ENCODE data around the gene TPX2. TPM values are rescaled to one million over a fixed set of nuclear protein-coding genes. Genes with fewer than 3 reads are reported as not detected.

TPX2 gene
- total RNA-seq, 2 experiments from 2014 or later, result 78.5 to 79.1 TPM

DNA sequence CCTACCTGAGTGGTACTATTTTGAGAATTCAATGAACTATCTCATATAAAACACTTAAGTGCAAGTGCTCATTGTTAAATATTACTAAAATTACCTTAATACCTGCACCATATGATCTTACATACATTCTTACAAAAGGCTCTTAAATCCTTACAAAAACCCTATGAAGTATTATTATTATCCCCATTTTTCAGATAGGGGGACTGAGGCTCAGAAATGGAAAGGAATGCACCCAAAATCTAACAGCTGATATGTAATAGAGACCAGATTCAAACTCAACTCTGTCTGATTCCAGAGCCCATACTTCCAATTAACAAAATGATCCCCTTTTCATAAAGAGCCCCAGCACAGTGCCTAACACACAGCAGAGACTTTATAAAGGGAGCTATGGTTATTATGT lies 33.9 kb upstream of the TPX2 start:
- ChIA-PET CTCF (interaction anchor here (3.2 kb wide), 1 partner anchor 11 kb away, joined by 9 read pairs; no protein-coding TSS in a partner anchor), POLR2A (interaction anchor here (0.5 kb wide), 1 partner anchor 54 kb away, joined by 3 read pairs; no protein-coding TSS in a partner anchor)

- POLR2A ChIA-PET, result no interaction called here
- CTCF ChIA-PET, result interaction anchor here (3.2 kb wide), 1 partner anchor 11 kb away, joined by 9 read pairs; no protein-coding TSS in a partner anchor
Measured at GRCh38 chr20:31705598-31706597, 33.2 kb upstream of the TPX2 start.

DNA sequence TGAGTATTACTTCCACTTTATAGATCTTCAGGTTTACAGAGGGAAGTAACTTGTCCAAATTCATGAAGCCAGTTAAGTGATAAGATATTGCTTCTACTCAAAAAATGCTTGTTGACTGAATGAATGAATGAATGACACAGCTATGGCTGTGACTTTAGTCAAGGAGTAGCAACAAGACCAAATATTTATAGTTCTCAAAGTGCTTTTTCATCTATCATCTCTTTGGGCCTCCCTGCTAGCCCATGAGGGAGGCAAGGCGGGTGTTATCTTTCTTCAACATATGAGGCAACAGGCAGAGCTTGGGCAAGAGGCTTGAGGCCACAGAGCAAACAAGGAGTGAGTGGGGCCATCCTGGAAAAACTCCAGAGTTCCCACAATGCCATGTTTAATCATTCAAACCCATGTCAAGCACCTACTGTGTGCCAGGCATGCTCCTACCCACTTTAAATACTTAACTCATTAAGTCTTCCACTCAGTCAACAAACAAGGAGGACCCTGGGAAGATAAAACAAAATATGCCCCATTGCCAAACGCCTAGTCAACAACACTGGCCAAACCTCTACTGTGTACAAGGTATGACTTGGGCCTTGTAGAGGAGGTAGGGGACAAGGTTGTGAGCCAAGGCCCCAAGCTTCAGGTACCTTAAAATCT lies 32.4 kb upstream of the TPX2 start:
- ChIA-PET POLR2A (no interaction called here), CTCF (interaction anchor here (0.7 to 3.2 kb wide), 3 partner anchors 10 to 137 kb away, joined by 3 to 9 read pairs (median 4); no protein-coding TSS in a partner anchor)

GRCh38 chr20:31707258-31707615 lies 31.9 kb upstream of the TPX2 start:
- POLR2A ChIA-PET, result no interaction called here

DNA sequence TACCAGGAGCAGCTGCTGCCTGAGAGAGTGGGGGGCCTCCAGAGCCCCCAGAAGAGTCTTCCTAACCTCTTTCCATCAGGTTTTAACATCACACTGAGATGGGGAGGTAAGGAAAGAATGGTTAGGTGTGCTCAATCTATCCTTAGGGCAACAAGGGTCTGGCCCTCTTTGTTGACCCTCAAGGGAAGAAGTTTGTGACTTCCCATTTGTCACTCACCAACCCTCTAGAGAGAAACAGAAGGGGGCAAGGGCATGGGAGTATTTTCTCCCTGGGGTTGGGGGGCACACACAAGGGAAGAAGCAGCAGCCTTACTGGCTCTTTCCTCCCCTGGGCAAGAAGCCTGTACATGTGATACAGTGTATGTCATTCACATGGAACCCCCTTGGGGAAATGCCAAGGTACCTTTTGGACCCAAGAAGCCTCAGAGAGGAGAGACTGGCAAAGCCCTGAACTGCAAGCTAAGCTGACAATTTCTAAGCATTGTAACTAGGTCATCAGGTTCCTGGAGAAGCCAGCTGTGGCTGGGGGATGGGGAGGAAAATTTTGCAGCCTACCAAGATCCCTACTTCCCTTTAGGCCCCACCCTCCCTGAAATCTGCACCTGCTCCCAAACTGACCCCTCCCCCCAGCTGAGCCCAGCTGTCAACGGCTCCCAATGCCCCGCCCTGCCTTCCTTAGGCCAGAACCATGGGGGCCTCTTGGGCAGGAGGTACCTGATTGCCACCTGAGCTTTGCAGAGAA lies 30.9 kb upstream of the TPX2 start:
- POLR2A ChIA-PET, result no interaction called here
- CTCF ChIA-PET, result interaction anchor here (0.7 to 3.8 kb wide), 3 partner anchors 15 to 47 kb away, joined by 3 to 13 read pairs (median 4); no protein-coding TSS in a partner anchor

More at GRCh38 chr20:31707258-31707615, 31.9 kb upstream of the TPX2 start:
- CTCF ChIA-PET, result interaction anchor here (0.7 to 1.4 kb wide), 2 partner anchors 46 to 137 kb away, joined by 3 to 4 read pairs; no protein-coding TSS in a partner anchor

- POLR2A ChIA-PET, result interaction anchor here (0.7 kb wide), 1 partner anchor 15 kb away, joined by 10 read pairs; no protein-coding TSS in a partner anchor
Measured at GRCh38 chr20:31708736-31709534, 30.2 kb upstream of the TPX2 start.

DNA sequence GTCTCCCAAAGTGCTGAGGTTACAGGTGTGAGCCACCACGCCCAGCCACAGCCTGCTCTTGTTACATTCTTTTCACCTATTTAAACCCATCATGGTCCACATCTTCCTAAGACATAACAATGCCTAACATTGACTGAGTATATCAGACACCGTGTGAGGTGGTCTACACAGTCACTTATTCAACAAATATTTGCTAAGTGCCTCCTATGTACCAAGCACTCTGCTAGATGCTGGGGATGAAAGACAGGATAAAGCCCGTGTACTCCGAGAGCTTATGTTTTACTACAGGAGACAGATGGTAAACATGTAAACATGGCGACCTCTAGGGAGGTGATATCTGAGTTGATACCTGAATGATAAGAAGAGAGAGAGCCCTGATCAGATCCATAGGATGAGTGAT lies 29.2 kb upstream of the TPX2 start:
- POLR2A ChIA-PET, result interaction anchor here (0.7 kb wide), 2 partner anchors 16 to 515 kb away, joined by 3 to 10 read pairs; no protein-coding TSS in a partner anchor
- CTCF ChIA-PET, result interaction anchor here (1.1 to 3.8 kb wide), 2 partner anchors 12 to 14 kb away, joined by 3 to 13 read pairs; partner anchors contain the start of gene BCL2L1

More at GRCh38 chr20:31708736-31709534, 30.2 kb upstream of the TPX2 start:
- CTCF ChIA-PET, result interaction anchor here (0.7 to 3.8 kb wide), 3 partner anchors 13 to 16 kb away, joined by 3 to 13 read pairs (median 3); partner anchors contain the start of gene BCL2L1

DNA sequence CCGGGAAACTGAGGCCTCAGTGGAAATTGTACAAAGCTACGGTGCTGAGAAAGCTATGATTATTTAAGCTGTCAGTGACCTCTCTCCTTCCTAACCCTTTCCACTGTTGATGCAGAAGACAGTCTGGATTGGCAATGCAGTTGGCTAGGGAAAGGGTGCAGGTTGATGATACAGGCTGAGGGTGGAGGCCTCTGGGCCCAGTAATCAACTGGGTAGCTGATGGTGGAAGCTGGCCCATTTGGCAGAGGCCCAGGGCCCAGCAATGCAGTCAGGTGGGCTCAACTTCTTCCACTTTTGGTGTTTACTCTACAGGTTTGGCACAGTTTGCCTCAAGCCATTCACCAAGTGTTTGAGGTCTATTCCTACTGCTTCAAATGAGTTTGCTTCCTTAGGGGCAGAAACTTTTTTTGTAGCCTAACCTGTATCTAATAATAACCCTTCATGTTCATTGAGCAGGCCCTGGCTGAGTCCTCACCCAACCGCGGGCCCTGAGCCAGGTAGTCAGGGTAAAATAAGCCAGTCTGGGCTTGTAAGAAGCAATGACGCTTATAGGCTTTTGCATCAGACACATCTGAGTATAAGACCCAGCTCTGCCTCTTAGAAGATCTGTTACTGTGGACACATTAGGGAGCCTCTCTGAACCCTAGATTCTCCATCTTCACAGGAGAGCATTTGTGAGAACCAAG lies 28.5 kb upstream of the TPX2 start:
- ChIA-PET CTCF (interaction anchor here (1.1 to 3.8 kb wide), 3 partner anchors 12 to 49 kb away, joined by 3 to 13 read pairs (median 4); partner anchors contain the start of gene BCL2L1), POLR2A (interaction anchor here (0.7 kb wide), 1 partner anchor 514 kb away, joined by 3 read pairs; no protein-coding TSS in a partner anchor)

GRCh38 chr20:31711179-31712111 lies 27.6 kb upstream of the TPX2 start:
- POLR2A ChIA-PET, result no interaction called here
- CTCF ChIA-PET, result interaction anchor here (1.2 to 3.8 kb wide), 3 partner anchors 12 to 77 kb away, joined by 4 to 13 read pairs (median 4); no protein-coding TSS in a partner anchor

DNA sequence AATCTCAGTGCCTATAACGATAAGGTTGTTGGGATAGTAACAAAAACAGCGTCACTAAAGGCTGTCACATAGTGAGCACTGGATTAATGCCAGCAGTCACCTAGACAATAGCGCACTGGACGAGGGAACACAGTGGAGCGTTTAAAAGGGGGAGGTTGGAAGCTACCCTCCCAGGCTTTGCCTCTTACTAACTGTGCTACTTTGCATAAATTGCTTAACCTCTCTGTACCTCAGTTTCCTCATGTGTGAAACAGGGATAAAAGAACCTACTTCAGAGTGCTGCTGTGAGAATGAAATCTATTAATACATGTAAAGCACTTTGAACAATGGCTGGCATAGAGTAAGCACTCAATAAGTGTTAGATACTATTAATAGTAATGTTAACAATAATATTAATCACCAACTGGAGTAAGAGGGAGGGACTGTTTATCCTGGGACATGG lies 27.0 kb upstream of the TPX2 start:
- CTCF ChIA-PET, result interaction anchor here (1.2 to 3.8 kb wide), 3 partner anchors 11 to 78 kb away, joined by 4 to 13 read pairs (median 4); no protein-coding TSS in a partner anchor
- POLR2A ChIA-PET, result no interaction called here

DNA sequence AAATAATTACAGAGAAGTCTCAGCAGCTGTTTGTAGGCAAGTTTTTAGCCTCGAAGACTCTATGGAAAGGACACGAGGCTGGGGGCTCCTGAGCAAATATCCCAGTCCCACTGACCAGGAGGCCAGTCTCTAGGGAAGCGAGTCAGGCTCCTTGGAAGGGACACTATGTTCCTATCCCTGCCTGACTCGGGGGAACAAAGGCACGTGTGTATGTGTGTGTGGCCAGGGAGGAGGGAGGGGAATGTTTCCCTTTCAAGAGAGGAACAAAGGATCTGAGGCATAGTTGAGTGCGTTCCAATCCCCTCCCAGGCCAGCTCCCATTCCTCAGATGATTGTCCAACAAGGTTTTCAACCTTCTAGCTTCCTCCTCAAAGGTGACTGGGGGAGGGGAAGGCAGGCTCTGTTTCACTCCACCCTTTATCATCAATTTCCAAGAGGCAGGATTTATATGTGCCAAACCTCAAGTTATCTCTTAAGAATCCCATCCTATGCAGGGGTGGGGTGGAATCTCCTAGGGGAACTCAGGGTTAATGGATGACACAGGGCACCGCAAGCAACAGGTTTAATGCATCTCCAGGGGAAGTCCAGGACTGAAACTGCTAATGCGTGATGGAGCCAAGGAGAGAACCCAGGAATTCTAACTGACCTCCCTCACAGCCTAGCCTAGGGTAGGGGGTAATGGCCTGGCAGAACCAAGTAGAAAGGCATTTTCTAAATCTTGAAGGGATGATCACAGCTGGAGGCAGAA lies 26.4 kb upstream of the TPX2 start:
- POLR2A ChIA-PET, result interaction anchor here (1.0 kb wide), 1 partner anchor 10 kb away, joined by 4 read pairs; the partner anchor contains the start of gene BCL2L1
- CTCF ChIA-PET, result interaction anchor here (1.2 kb wide), 1 partner anchor 79 kb away, joined by 4 read pairs; no protein-coding TSS in a partner anchor

DNA sequence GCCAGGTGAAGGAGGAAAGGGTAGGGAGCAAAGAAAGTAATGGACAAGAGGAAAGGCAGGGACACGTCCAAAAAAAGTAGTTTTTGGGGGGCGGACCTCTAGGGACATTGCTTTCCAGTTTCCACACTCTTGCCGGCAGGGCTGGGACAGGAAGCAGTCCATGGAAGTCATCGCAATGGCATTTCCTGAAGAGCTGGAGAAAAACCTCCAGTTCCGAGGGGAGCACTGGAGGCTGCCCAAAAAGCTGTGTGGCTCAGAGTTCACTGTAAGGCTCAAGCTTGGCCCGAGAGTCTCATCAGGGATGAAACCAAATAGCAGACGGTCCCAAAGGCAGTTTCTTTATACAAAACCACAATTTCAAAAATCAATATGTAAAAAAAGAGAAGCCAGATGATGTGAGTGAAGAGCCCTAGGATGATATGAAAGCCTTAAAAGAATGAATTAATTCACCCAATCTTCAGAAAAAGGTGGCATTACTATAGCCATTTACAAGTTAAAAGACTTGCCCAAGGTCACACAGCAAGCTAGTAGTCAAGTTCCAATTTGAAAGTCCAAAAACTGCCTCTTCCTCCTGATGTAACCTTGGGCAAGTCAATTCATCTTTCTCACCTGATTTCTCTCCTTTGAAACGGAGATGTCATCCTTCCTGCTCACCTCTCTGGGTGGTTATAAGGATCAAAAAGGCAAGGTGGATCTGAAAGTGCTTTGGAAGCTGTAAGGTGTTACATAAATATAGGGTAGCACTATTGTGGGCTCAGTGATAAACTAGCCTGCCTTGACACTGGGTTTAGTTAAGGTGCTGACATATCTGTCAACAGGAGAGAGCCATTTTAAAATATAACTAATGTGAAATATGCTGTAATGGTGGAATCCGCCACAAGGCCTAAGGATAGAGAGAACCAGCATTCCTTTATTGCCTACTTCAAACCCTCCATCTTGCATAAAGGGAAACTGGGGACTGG lies 25.5 kb upstream of the TPX2 start:
- ChIA-PET CTCF (interaction anchor here (0.8 to 1.2 kb wide), 2 partner anchors 52 to 79 kb away, joined by 3 read pairs; no protein-coding TSS in a partner anchor), POLR2A (interaction anchor here (1.0 kb wide), 1 partner anchor 9 kb away, joined by 4 read pairs; the partner anchor contains the start of gene BCL2L1)

DNA sequence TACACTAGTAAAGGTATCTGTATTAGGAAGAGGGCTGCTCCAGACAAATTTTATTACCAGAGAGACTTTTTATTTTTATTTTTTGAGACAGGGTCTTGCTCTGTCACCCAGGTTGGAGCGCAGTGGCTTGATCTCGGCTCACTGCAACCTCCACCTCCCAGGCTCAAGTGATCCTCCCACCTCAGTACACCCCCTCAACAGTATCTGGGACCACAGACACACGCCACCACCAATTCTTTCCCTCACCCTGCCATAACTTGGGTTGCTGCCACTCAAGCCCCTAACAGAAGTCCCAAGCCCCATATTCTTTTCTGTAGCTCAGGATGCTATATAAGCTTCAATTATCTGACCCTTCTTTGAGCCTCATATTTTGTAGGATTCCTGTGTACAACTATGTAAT lies 23.3 kb upstream of the TPX2 start:
- ChIA-PET POLR2A (interaction anchor here (0.7 kb wide), 1 partner anchor 40 kb away, joined by 3 read pairs; no protein-coding TSS in a partner anchor), CTCF (interaction anchor here (0.9 to 2.3 kb wide), 5 partner anchors 10 to 103 kb away, joined by 3 to 9 read pairs (median 5); no protein-coding TSS in a partner anchor)

GRCh38 chr20:31716351-31716750 lies 22.7 kb upstream of the TPX2 start:
- ChIA-PET POLR2A (interaction anchor here (0.7 kb wide), 2 partner anchors 40 to 54 kb away, joined by 3 read pairs; no protein-coding TSS in a partner anchor), CTCF (interaction anchor here (0.9 to 2.3 kb wide), 5 partner anchors 11 to 104 kb away, joined by 3 to 9 read pairs (median 5); no protein-coding TSS in a partner anchor)
